C4-2B (cell line): ENCODE results near the gene SCNN1G.

Experiments used
- CTCF ChIP-seq: fragments of 450-650 bp; conservative IDR thresholded peaks from 2 replicates; pipeline ENCODE4 v1.5.1; 2017; ENCODE audit warnings: mild to moderate bottlenecking
- ZFX ChIP-seq: fragments of 450-650 bp; IDR thresholded peaks from 2 replicates; pipeline ENCODE4 v1.6.1; 2017

- no peak for TF ChIP-seq CTCF
- TF ChIP-seq ZFX, result no peak
These were observed 76.3 kb downstream of the SCNN1G start for GRCh38 chr16:23258919-23259237.
